GOT3 (cell line): ENCODE data around the gene CYP46A1.

Experiments
- DNase-seq: peaks from one replicate; lab custom pipeline; 2025; ENCODE audit warnings: mixed read lengths; lab: John Stamatoyannopoulos, UW

Gene CYP46A1

DNA sequence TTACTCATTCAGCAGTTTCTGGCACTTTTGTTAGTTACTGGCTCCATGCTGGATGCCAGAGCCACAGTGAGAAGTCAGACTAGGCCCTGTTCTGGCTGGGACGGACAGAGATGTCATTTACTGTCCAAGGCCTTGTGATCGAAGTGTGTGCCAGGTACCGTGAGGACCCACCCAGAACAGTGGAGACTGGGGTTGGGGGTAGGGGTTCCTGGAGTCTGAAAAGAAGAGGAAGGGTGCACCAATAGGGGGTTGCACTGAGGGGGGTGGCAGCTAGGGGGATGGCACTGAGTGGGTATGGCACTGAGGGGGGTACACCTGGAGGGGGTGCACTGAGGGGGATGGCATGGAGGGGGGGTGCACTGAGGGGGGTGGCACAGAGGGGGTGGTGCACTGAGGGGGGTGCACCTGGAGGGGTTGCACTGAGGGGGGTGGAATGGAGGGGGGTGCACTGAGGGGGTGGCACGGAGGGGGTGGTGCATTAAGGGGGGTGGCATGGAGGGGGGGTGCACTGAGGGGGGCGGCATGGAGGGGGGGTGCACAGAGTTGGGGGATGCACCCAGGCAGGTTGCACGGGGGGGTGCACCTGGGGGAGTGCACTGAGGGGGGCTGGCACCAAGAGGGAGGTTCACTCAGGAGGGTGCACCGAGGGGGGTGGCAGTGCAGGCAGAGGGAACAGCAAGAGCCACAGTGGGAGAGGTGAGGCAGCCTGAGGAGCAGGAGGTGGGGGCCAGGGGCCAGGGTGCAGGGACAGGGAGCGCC, 10.6 kb upstream of the CYP46A1 start:
- no peak for DNase-seq

DNA sequence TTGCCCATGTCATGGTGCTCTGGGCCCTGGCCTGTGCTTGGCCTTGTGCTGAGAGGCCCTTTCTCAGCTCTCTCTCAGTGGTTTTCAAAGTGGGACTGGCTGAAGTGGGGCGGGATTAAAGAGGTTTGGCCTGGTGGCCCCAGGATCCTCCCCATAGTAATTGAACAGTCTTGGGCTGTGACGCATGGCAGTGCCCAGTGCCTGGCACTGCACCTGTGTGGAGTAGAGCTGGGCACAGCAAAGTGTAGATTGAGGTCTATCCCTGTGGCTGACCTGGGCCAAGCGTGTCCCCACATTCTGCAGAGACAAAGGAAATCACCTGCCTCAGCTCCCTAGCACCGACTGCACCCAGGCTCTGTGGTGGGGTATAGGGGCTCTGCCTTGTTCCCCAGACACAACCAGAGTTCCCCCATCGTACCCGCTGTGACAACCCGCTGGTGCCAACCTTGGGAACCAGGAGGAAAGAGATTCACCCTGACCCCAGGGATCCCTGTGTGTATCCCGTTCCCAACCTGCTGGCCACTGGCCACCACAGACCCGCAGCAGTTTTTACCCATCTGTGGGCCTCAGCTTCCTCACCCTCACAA, 9.9 kb upstream of the CYP46A1 start:
- DNase-seq, result no peak

DNA sequence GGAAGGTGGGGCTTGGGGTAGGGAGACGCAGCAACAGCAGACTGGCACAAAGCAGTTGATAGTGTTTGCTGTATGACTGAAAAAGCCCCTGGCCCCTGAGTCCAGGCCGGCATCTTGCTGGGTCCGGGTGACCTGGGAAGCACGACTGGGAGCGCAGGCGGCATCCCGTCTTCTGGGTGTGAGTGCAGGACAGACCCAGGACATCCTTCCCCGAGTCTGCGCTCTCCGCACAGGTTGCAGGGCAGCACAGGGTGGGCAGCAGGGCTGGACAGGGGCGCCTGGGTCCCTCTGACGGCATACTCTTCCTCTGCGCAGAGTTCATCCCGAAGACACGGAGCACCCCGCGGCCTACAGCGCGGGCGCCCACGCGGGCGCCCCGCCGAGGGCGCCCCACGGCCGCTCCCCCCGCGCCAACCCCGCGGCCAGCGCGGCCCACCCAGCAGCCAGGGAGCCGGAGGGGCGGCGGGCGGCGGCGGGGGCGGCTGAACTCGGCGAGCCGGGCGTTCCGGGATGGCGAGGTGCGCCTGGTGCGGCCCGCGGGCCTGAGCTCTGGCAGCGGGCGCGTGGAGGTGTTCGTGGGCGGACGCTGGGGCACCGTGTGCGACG, 9.2 kb upstream of the CYP46A1 start:
- no peak for DNase-seq

DNA sequence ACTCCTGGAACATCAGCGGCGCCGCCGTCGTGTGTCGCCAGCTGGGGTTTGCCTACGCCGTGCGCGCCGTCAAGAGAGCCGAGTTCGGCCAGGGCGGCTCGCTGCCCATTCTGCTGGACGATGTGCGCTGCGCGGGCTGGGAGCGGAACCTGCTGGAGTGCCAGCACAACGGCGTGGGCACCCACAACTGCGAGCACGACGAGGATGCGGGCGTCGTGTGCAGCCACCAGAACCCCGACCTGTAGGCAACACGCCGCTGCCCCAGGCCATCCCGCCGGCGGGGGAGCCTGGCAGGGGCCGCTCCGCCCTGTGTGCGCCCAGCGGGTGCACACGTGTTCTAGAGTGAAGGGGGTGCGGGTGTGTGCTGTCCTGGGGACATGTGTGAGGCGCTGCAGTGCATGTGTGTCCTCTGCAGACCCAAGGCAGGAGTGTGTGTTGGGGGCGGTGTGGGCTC, 8.7 kb upstream of the CYP46A1 start:
- DNase-seq, result no peak

DNA sequence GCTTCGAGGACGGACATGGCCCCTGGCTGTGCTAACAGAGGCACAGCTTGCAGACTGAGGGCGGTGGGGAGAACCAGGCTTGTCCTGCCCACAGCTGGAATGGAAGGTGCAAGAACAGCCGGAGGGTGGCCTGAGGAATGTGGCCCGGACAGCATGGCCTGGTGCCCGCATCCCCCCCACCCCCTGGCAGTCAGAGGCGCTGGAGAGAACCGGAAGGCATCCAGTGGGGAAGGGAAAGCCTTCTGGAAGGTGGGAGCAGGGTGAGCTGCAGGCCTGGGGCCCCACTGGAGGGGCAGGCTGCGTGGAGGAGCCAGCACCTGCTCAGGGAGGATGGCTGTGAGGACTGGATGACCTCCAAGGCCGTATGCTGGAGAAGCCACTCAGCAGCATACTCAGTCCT, 8.1 kb upstream of the CYP46A1 start:
- no peak for DNase-seq

DNA sequence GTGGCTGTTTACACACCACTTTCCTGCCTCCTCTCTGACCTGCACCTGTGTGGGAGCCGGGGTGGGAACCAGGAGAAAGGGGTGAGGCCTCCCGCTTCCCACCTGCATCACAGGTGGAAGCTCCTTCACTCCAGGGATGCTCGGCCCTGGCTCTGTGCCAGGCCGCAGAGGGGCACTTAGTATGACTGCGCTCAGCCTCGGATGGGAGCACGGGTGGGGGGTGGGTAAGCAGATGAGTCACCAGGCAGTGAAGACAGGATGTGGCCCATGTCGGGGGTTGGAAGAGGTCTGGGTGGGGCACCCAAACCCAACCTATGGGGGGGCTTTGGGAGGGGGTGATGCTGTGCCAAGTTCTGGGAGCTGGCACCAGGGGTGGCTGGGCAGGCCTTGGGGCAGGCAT, 7.4 kb upstream of the CYP46A1 start:
- DNase-seq, result no peak

DNA sequence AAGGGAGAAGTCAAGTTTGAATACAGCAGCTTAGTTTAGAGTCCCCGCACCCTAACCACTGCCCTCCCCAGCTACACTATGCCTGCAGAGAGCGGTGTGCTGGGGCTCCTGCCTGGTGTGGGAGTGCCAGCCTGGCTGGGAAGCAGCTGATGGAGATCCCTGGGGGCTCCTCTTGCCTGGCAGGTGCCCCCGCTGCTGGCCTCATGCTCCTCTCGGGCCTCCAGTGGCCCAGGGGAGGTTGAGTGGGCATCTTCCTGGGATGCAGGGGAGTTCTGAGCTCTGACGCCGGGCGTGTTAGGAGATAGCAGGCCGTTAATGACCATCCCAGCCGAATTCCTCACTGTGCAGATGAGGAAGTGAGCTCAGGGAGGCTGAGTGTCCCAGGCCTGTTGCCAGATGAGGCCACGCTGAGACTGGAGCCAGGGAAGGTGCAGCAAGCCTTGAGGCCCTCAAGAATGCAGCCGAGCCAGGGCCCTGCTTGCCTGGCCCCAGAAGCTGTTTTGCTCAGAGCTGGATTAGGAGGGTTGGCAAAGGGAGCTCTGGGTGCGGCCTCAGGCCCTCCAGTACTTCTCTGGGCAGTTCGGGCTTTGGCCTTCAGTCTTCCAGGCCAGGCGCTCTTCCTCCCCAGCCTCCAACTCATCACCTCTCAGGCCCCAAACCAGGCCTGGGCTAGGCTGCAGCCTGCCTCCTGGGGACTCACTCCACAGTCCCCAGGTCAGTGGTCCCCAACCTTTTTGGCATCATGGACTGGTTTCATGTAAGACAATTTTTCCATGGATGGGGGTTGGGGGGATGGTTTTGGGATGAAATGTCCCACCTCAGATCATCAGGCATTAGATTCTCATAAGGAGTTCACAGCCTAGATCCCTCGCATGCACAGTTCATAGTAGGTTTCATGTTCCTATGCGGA, 6.6 kb upstream of the CYP46A1 start:
- no peak for DNase-seq

DNA sequence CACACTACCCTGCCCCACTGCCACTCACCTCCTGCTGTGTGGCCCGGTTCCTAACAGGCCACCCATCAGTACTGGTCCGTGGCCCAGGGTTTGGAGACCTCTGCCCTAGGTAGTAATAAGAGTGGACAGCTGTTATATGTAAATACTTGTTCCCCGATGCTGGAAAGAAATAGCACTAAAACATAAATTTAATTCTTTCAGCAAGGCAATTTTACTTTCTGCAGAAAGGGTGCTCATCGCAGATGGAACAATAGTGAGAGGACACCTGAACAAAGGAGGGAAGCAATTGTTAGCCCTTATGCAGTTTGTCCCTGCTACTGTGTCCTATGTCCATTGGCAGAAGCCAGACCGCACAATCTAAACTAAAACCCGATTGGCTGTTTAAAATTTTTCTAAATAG, 5.9 kb upstream of the CYP46A1 start:
- DNase-seq, result no peak

DNA sequence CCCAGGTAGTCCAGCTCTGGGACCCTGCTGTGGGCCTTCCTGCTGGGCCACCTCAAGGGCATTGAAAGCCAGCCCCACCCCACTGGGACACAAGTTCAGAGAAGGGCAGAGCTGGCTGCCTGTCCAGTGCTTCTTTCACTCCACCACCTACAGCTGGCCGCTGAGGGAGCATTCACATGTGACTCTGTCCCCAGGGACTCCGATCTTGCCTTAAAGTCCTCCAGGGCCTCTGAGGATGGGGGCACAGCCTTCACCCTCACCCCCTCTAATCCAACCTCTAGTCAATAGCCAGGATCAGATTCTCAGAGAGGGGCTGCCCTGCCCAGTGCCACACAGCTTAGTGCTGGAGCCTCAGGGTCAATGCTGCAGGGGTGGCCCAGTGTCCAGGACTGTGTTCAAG, 5.0 kb upstream of the CYP46A1 start:
- DNase-seq, result no peak

DNA sequence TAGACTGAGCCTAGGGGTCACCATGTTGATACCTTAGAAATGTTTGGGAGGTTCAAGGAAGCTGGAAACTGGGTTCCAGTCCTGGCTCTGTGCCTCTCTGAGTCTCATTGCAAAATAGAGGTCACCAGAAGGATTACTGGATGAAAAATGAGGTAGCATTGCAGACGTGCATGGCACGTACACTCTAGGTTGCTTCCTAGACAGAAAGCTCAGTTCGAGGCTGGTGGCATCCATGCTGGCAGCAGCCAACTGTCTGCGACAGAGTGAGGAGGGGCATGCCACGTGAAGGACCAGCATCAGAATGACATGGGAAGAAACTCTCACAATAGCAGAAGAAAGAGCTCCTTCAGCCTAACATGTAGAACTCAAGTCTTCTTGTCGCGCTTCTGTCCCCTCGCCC, 4.6 kb upstream of the CYP46A1 start:
- DNase-seq, result no peak

DNA sequence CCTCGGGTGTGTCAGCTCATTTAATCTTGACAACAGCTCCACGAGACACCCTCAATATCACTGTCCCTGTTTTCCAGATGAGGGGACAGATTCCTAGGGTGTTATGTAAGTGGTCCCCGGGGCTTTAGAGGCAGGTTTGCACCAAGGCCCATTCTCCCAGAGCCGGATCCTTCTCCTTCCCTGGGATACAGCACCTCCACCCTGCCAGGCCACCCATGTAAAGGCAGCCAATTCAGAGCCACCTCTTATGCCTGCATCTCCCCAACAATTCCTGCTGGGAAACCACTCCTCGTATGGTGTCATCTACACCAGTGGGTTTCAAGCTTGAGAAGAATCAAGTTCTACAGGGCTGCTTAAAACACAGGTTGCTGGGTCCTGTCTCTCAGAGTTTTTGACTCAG, 4.1 kb upstream of the CYP46A1 start:
- no peak for DNase-seq

DNA sequence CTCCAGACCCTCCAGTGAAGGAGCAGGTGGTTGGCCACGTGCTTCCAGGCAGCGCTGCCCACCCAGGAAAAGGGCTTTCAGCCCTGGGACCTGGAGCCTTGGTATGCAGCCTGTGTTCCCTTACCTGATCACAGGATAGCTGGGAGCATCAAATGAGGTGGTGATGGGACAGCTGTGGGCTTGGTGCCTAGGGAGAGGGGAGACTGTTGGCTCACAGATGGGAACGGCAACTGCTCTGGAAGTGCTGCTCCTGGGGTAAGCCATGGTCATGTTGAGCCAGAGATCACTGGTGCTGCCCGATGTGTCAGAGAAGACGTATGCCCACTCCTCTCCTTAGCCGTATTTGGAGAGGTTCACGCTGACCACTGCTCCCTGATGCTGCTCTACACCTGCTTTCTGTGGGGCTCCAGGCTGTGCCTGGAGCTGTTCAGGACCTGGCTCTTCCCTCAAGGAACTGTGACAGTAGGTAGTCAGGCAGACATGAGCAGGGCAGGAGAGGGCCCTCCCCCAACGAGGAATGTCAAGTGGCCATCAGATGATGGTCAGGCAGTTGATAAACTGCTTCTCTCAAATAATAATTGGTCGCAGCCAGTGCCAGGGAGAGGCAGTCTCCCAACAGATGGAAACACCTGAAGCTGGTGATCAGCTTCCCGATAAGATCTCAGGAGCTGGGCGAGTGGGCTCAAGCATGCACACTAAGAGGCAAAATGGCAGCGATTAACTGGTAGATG, 2.8 kb upstream of the CYP46A1 start:
- no peak for DNase-seq

DNA sequence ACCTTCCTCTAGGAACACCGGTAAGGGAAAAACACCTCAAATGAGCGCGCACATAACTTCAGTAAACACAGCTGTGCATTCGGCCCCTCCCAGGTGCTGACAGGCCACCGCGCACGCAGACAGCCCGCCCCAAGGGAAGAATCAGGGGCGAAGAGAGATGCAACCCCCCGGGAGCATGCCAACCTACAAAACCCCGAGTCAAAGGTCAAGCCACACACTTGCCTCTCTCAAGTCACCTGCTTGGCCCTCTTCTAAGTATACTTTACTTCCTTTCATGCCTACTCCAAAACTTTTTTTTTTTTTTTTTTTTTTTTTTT, 2.3 kb upstream of the CYP46A1 start:
- no peak for DNase-seq

DNA sequence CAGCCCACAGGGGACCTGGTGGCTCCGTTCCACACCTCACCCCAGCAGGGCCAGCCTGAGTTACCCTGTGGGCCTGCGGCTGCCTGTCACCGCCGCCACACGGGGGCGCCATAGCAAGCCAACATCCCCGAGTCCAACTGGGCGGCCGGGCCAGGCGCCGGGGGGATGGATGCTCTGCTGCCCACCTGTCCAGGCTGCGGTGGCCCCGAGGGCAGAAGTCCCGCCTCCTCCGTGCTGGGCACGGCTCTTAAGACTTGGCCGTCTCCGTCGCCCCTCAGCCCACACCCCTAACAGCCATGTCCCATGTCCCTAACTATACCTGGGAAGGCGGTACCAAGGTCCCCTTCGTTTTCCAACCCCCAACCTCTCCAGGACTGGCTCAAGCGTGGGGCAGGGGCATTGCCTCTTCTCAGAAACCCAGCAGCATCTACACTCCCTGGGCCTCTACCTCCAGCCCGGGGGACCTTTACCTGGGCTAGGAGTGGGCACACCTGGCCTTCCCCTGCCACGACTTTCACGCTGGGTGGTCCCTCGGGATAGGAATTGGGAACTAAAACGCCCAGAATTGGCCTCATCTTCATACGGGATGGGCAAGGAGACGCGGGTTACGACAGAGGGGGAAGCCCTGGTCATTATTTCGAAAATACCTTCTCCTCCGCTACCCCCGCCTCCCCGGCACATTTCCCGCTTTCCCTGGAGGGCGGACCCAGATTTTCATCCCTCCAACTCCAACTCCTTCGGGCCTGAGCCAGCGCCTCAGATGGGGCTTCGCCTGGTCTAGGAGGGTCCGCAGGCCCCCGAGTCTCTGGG, 1.1 kb upstream of the CYP46A1 start:
- peak; percentile 4 for DNase-seq

DNA sequence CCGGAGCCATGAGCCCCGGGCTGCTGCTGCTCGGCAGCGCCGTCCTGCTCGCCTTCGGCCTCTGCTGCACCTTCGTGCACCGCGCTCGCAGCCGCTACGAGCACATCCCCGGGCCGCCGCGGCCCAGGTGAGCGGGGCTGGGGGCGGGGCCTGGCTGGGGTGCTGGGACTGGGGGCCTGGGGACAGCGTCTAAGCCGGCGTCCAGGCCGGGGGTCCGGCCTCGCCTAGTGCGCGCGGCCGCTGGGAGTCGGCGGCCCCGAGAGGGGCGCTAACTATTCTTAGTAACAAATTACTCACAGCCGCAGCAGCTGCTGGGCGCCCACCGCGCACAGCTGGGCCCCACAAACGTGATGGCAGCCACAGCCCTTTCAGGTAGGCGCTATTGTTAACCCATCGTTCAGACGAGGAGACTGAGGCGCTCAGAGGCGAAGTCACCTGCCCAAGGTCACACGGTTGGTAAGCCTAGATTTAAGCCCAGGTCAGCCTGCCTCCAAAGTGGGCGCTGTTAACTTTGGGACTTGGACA, 374 bp downstream of the CYP46A1 start:
- DNase-seq, result no peak

DNA sequence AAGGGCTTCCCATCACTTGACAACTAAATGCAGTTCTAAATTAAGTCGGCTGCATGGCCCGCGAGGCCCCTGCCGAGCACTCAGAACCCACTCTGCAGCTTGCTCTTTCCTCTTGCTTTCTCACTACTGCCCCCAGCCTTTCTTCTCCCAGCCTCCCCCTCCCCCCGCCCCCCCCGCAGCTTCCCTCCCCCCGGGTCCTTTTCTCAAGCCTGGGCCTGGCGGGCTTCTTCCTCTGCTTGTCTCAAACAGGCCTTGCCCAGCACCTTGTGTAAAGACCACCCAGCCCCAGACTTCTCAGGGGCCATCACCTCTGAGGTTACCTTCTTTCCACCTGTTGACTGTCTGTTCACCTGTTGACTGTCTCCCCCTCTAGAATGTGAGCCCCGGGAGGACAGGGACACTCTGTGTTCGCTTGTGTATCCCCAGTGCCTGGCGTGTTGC, 1.1 kb downstream of the CYP46A1 start:
- DNase-seq, result no peak

DNA sequence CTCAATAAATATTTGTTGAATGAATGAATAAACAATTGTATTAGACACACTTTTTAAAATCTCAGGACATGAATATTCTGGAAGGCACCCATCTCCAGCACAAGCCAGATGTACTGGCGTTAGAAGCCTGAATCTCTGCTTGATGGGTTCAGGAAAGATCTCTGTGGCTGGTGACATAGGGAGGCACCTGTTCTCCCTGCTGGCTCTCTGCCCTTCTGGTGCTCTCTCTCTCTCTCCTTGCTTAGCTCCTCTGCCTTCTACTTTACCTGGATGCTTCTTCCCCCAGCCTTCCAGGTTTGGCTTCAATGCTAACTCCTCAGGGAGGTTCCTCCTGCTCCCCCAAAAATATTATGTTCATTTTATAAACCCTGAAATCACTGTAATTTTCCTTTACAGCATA, 1.5 kb downstream of the CYP46A1 start:
- DNase-seq, result no peak

DNA sequence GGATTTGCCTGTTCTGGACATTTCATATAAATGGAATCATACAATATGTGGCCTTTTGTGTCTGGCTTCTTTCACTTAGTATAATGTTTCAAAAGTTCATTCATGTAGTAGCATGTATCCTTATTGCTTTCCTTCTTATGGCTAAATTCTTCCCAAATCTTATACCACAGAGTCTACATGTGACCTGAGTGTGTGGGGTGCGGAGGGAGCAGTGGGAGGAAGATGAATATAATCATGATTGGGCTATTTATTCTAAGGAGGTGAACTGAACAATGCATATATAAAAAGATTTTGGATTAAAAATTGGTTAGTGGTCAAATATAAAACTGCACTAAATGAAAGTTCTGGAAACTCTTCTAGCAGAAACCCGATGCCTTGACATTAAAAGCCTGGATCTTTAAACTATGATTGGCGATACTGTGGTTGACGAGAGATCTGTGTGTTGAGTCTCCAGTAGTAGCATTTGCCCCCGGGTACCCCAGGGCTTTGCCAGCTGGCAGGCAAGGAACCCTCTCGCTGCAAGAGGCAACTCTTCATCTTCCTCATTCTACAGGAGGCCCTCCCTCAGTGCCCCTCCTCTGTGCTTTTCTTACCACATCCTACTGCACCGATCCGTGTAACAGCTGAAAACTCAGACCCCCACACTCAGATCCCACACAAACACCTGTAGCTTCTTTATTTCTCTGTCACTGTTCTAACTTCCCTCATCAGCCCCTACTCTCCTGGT, 2.6 kb downstream of the CYP46A1 start:
- no peak for DNase-seq

DNA sequence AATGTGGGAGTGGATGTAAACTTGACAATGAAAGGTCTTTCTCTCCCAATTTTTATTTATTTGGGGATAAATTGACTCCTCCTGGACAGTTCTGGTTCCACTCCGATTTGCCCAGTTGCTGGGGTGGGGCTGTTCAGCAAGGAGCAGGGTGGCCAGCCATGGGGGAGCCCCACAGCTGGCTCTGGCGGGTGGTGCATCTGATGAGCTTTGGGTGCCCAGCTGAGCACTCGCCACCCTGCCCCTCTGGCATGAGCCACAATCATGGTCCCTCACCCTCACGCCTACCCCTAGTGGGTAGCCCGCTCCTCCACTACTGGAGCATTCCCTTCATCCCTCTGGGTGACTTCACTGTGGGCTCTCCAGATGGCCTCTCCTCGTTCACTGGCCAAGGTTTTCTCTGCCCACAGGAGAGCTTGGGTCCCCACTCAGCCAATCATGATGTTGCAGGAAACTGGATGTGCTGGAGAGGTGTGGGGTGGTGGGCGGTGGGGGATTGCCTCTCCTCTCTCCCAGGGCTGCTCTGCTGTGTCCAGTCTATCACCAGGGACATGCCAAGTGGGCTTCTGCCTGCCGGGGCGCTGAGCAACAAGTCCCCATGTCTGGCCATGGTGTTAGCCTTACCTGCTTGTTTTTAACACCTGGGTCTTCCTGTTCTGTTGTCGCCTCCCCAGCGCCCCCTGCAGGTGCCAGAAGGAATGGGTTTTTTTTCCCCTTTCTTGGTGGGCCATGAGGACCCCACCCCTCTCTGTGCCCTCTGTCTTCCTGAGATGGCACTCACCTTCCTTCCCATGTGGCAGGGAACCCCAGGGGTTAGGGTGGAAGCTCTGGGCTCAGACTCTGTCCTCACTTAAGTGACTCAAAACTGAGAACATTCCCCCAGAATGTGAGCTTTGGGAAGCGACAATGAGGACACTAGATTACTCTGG, 3.4 kb downstream of the CYP46A1 start:
- DNase-seq, result no peak
